GM19455 (cell line): Measurements from ENCODE around the gene CD70.
"Not testable (repeated sequence)": the region's sequence is repeated elsewhere in the genome, so short reads cannot be mapped to it uniquely, and the experiment has no call there.

Experiments
- ATAC-seq: cut with Tn5 transposase; IDR thresholded peaks from one replicate; pipeline ENCODE4 v1.9.1; 2021; ENCODE audit not compliant: unreplicated experiment

Gene CD70

GRCh38 chr19:6598254-6598892, 7.4 kb upstream of the CD70 start:
- not testable (repeated sequence) for ATAC-seq

DNA sequence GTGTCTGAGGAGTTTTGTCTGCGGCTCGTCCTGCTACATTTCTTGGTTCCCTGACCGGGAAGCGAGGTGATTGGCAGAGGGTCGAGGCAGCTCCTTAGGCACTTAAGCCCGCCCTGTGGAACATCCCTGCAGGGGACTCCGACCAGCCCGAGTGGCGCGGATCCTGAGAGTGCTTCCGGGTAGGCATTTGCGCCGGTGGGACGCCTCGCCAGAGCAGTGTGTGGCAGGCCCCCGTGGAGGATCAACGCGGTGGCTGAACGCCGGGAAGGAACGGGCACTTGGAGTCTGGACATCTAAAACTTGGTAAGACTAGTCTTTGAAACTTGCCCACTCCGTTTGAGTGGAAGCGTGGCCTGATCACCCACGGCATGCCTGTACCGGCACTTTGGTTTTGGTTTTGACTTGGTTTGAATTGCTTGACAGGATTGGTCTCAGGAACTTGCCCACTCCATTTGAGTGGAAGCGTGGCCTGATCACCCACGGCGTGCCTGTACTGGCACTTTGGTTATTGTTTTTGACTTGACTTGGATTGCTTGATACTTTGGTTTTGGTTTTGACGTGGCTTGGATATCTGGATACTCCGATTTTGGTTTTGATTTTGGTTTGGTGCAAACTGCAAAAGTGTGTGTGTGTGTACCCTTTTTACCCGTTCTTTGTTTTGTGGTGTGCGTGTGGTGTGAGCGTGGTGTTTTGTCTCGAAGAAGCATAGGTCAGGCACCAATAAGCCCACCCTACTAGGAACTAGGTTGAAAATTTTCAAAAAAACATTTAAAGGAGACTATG, 6.7 kb upstream of the CD70 start:
- not testable (repeated sequence) for ATAC-seq

GRCh38 chr19:6596621-6597020, 5.7 kb upstream of the CD70 start:
- no peak for ATAC-seq

DNA sequence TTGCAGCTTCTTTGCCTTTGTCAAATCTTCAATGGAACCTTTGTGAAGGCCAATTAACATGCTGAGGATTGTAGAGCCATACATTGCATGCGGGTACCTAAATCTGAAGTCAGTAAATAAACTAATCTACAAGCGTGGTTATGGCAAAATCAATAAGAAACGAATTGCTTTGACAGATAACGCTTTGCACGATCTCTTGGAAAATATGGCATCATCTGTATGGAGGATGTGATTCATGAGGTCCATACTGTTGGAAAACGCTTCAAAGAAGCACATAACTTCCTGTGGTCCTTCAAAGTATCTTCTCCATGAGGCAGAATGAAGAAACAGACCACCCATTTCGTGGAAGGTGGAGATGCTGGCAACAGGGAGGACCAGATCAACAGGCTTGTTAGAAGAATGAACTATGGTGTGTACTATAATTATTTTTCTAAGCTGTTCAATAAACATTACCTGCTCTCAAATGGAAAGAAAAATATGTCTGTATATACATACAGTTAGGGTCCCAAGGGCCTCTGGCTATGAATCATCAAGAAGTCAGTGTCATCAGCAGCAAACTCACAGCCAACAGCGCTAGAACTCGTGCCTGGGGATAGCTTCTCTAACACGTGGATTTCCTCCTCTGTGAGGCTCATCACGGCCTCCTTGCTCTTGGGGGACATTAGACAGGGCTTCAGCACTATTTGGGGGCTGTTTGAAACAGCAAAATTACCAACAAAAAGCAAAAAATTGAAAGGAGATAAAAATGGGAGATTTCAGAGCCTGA, 2.9 kb upstream of the CD70 start:
- no peak for ATAC-seq

- ATAC-seq = no peak
These were observed 608 bp downstream of the CD70 start for GRCh38 chr19:6590258-6590826.

DNA sequence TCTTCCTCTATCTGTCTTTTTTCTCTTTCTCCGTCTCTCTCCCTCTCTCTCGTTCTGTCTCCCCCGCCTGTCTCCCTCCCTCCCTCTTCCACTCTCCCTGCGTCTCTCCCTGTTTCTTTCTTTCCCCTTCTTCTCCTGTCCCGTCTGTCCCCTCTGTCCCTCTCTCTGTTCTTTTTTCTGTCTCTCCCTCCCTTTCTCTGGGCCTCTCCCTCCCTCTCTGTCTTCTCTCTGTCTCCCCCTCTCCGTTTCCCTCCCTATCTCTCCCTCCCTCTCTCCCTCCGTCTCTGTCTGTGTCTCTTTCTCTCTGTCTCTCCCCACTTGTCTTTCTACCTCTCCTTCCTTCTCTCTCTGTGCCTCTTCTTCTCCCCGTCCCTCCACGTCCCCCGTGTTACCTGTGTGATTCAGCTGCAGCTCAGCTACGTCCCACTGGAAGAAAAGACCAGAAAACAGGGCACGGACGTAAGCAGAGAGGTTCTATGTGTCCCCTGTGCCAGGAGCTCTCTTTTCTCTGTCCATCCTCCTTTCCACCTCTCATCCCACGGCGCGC, 1.2 kb downstream of the CD70 start:
- no peak for ATAC-seq

- ATAC-seq = no peak
These were observed 2.2 kb downstream of the CD70 start for GRCh38 chr19:6588508-6589345.

GRCh38 chr19:6587998-6588507, 2.9 kb downstream of the CD70 start:
- no peak for ATAC-seq

DNA sequence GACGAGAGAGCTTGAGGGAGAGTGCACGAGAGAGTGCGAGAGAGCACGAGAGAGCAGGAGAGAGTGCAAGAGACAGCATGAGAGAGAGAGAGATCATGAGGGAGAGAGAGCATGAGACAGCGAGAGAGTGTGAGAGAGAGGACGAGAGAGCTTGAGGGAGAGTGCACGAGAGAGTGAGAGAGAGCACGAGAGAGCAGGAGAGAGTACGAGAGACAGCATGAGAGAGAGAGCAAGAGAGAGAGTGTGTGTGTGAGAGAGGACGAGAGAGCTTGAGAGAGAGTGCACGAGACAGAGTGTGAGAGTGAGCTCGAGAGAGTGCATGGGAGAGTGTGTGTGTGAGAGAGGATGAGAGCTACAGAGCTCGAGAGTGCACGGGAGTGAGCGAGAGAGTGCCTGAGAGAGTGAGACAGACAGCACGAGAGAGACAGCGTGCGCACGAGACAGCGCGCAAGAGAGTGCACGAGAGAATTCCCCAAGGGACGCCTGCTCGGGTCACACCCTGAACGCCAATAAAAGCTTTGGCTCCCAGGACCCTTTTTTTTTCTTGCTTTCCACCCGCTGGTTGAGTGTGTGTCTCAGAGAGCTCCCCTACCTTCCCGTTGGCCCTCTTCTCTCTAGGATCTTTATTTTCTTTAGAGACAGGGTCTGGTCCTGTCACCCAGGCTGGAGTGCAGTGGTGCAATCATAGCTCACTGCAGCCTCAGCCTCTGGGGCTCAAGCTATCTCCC, 3.7 kb downstream of the CD70 start:
- no peak for ATAC-seq

- ATAC-seq = no peak
These were observed 4.2 kb downstream of the CD70 start for GRCh38 chr19:6586726-6587092.

GRCh38 chr19:6586056-6586455, 4.9 kb downstream of the CD70 start:
- no peak for ATAC-seq

- not testable (repeated sequence) for ATAC-seq
These were observed 8.2 kb downstream of the CD70 start for GRCh38 chr19:6582515-6583484.

- no peak for ATAC-seq
These were observed 10.6 kb downstream of the CD70 start for GRCh38 chr19:6580313-6580712.

GRCh38 chr19:6579450-6580178, 11.3 kb downstream of the CD70 start:
- ATAC-seq = no peak

- peak; percentile 67 for ATAC-seq
These were observed 13.3 kb downstream of the CD70 start for GRCh38 chr19:6577476-6578125.

DNA sequence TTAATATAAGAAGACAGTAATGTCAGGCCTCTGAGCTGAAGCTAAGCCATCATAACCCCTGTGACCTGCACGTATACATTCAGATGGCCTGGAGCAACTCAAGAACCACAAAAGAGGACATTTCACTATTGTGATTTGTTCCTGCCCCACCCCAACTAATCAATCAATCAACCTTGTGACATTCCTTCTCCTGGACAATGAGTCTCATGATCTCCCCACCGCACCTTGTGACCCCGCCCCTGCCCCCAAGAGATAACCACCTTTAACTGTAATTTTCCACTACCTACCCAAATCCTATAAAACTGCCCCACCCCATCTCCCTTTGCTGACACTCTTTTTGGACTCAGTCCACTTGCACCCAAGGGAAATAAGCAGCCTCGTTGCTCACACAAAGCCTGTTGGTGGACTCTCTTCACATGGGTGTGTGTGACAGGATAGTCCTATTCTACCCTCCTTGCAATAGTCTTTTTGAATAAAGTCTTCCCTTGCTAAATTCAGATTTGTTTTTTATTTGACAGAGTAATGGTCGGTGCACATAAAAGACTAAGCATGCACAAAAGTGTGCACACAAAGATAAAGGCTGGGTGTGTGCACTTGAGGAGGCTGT, 14.0 kb downstream of the CD70 start:
- no peak for ATAC-seq

DNA sequence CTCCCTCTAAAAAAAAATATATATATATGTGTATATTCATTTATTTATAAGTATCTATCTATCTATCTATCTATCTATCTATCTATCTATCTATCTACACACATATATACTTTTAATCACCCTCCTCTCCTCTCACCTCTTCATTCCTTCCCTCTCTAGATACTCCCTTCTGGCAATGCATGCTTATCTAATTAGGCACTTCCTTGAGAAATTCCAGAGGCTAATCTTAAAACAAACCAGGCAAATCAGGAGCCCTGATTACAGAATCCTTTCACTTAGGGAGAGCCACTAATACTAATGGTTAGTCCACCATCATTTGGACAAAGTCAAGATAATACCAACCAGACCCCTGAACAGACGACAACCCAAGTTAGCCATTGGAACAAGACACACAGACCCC, 17.6 kb downstream of the CD70 start:
- ATAC-seq = no peak
